KOPT-K1 (cell line): ENCODE data around the gene IRF8.

ENCODE experiments used
- H3K27ac ChIP-seq: fragments of 200-600 bp; sonication (generic); 2 replicates; pipeline ENCODE4 v1.5.1; 2016; ENCODE audit warnings: antibody characterized with exemption, mild to moderate bottlenecking, low read depth, low read length; ENCODE audit not compliant: poor library complexity, severe bottlenecking
- H3K36me3 ChIP-seq: fragments of 200-600 bp; sonication (generic); 2 replicates; pipeline ENCODE4 v1.5.1; 2017; ENCODE audit warnings: antibody characterized with exemption, mild to moderate bottlenecking, low read length, moderate library complexity; ENCODE audit not compliant: insufficient read depth
- H3K9me3 ChIP-seq: fragments of 200-600 bp; sonication (generic); 2 replicates; pipeline ENCODE4 v1.5.1; 2017; ENCODE audit warnings: antibody characterized with exemption, low read length, mild to moderate bottlenecking; ENCODE audit not compliant: insufficient read depth, poor library complexity, severe bottlenecking

IRF8 gene

DNA sequence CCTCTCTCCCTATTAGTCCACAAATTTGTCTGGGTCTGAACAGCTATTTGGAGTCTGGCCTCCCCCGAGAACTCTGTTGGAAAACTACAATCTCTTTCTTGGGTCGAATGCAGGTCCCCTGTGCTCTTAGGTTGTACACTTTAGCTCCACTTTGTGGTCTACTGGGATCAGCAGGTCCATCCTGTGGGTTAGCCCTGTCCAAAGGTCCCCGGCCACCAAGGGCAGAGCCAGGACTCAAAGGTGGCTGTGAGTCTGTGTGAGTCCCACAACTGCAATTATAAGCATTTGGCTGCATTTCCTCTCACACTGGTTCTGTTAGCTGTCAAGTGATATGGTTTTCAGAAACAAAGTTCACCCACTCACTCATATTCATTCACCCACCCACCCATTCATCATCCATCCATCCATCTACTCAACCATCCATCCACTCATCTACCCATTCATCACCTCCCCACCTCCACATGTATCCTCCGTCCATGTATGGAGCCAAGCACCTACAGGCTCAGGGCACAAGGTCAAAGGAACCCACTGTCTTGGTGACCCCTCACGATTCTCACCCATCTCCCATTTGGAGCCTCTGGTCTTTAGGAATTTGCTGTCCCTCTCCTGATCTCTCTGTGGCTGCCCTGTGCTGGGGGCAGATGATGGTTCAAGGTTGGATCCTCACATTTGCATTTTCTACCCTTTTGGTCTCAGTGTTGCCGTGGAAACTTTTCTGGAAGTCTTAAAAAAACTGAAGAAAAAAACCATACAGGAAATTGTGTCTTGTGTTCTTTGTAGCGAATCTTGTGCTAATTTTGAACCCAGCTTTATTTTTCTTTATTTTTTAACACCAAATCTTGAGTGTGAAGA is 45.8 kb downstream of the IRF8 start:
- H3K9me3 ChIP-seq, result no peaks in the 10 kb centered on the region
- H3K36me3 ChIP-seq, result no peaks in the 10 kb centered on the region
- H3K27ac ChIP-seq, result no peak overlapping the region

GRCh38 chr16:85945424-85945751 is 46.4 kb downstream of the IRF8 start:
- H3K36me3 ChIP-seq, result no peaks in the 10 kb centered on the region
- no peaks in the 10 kb centered on the region for H3K9me3 ChIP-seq
- no peak overlapping the region for H3K27ac ChIP-seq

GRCh38 chr16:85946541-85947124 is 47.7 kb downstream of the IRF8 start:
- Histone ChIP-seq H3K36me3 (no peaks in the 10 kb centered on the region), H3K9me3 (no peaks in the 10 kb centered on the region), H3K27ac (no peak overlapping the region)

- Histone ChIP-seq H3K27ac (no peak overlapping the region), H3K36me3 (no peaks in the 10 kb centered on the region), H3K9me3 (no peaks in the 10 kb centered on the region)
Measured at GRCh38 chr16:85947230-85948137, 48.5 kb downstream of the IRF8 start.

GRCh38 chr16:85948138-85948509 is 49.2 kb downstream of the IRF8 start:
- Histone ChIP-seq H3K27ac (no peak overlapping the region), H3K9me3 (no peaks in the 10 kb centered on the region), H3K36me3 (no peaks in the 10 kb centered on the region)

DNA sequence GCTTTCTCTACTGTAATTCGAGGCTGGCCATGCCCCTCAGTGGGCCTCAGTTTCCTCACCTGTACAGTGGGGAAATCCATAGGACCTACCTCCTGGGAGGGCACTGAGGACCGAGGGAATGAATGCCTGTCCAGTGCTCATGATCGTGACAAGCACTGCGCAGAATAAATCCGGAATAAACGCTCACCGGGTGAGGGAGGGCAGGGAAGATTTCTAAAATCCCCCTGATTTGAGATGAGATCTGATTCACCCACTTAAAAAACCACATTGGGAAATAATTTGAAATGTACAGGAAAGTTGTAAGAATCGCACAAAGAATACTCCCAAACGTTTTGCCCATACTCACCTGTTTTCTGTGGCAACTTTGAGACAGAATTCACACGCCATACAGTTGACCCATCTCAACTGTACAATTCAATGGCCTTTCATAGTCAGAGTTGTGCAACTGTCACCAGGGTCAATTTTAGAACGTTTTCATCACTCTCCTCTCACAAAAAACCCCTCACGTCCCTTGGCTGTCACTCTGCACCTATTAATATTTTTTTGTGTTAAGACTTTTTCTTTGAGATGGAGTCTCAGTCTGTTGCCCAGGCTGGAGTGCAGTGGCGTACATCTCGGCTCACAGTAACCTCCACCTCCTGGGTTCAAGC is 49.8 kb downstream of the IRF8 start:
- H3K27ac ChIP-seq, result no peak overlapping the region
- no peaks in the 10 kb centered on the region for H3K9me3 ChIP-seq
- H3K36me3 ChIP-seq, result no peaks in the 10 kb centered on the region

GRCh38 chr16:85950136-85950918 is 51.4 kb downstream of the IRF8 start:
- no peak overlapping the region for H3K27ac ChIP-seq
- no peaks in the 10 kb centered on the region for H3K36me3 ChIP-seq
- no peaks in the 10 kb centered on the region for H3K9me3 ChIP-seq

- H3K9me3 ChIP-seq, result no peaks in the 10 kb centered on the region
- H3K27ac ChIP-seq, result no peak overlapping the region
- H3K36me3 ChIP-seq, result no peaks in the 10 kb centered on the region
Measured at GRCh38 chr16:85952197-85952596, 53.2 kb downstream of the IRF8 start.

DNA sequence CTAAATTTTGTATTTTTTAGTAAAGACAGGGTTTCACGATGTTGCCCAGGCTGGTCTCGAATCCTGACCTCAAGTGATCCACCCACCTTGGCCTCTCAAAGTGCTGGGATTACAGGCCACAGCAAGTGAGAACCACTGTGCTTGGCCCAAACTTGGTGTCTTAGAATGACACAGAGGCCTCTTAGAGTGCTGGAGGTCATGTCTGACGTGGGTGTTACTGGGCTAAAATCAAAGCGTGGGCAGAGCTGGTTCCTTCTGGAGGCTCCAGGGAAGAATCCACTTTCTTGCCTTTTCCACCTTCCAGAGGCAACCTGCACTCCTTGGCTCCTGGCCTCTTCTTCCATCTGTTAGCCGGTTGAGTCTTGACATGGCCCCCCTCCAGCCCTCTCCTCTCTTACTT is 53.8 kb downstream of the IRF8 start:
- H3K27ac ChIP-seq, result no peak overlapping the region
- H3K36me3 ChIP-seq, result no peaks in the 10 kb centered on the region
- H3K9me3 ChIP-seq, result no peaks in the 10 kb centered on the region

DNA sequence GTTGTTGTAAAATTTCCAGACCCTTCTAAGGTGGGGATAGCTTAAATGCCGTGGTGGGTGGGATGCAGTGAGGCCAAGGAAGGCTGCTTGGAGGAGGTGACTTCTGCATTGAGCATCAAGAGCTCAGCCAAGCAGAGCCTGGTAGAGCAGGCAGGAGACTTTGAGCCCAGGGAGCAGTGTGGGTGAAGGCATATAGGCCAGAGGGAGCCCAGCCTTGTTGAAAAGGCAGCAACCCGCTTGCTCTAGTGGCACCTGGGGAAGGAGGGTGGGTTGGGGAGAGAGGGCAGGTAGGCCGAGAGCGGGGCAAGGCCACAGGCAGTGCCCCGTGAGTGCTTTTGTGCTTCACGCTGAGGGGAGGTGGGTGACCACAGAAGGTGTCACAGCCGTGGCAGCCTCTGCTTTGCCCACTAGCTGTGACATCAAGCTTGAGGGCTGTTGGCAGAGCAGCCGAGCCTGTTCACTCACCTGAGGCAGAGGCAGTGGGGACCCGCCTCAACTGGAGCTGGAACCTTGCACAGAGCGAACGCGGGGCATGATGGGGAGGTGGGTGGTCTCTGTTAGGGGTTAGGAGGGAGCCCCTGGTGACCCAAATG is 56.1 kb downstream of the IRF8 start:
- no peaks in the 10 kb centered on the region for H3K9me3 ChIP-seq
- H3K36me3 ChIP-seq, result no peaks in the 10 kb centered on the region
- no peak overlapping the region for H3K27ac ChIP-seq

GRCh38 chr16:85955566-85955965 is 56.6 kb downstream of the IRF8 start:
- H3K9me3 ChIP-seq, result no peaks in the 10 kb centered on the region
- H3K27ac ChIP-seq, result no peak overlapping the region
- no peaks in the 10 kb centered on the region for H3K36me3 ChIP-seq

DNA sequence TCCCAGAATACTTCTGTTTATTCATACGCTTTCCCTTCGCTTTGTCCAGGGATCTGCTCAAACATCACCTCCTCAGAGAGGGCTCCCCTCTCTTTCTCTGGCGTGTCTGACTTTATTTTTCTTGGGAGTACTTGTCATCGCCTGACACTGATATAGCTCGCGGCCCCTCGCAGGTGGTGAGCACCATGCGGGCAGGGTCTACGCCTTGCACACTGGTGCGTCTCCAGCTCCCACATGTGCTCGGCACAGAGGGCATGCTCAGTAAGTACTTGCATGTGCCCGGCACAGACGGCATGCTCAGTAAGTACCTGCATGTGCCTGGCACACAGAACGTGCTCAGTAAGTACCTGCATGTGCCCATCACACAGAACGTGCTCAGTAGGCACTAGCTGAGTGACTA is 57.5 kb downstream of the IRF8 start:
- no peaks in the 10 kb centered on the region for H3K9me3 ChIP-seq
- H3K27ac ChIP-seq, result no peak overlapping the region
- no peaks in the 10 kb centered on the region for H3K36me3 ChIP-seq

DNA sequence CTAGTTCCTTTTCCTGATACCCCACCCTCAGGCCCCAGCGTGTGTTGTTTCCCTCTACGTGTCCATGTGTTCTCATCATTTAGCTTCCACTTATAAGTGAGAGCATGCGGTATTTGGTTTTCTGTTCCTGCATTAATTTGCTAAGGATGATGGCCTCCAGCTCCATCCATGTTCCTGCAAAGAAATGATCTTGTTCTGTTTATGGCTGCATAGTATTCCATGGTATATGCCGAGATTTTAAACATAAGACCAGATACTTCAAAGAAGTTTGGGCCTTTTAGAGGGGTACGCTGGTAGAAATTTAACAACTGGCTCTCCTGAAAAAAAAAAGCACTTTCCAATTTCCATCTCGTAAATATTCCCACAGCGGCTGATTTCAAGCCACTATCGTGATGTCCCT is 59.8 kb downstream of the IRF8 start:
- Histone ChIP-seq H3K36me3 (no peaks in the 10 kb centered on the region), H3K27ac (no peak overlapping the region), H3K9me3 (no peaks in the 10 kb centered on the region)

- Histone ChIP-seq H3K27ac (no peak overlapping the region), H3K9me3 (no peaks in the 10 kb centered on the region), H3K36me3 (no peaks in the 10 kb centered on the region)
Measured at GRCh38 chr16:85959686-85960085, 60.7 kb downstream of the IRF8 start.
